Esophagus squamous epithelium (tissue), 5 donors: ENCODE measurements around the gene MPO. TPM values are rescaled to one million over a fixed set of nuclear protein-coding genes. Genes with fewer than 3 reads are reported as not detected.

Source experiments
- DNase-seq: peaks from one replicate; lab custom pipeline; 2025; lab: John Stamatoyannopoulos, UW
- H3K27ac ChIP-seq, 4 donors: fragments of 200-600 bp; sonication (generic); one replicate each; pipeline ENCODE4 v1.5.1; 2016 to 2019; ENCODE audit warnings: mild to moderate bottlenecking in 1 of 4
- H3K27me3 ChIP-seq, 4 donors: fragments of 200-600 bp; sonication (generic); 1 replicate in 3 of 4; 2 replicates in 1 of 4; pipeline versions ENCODE4 v1.5.1 to v1.6.0; 2017 to 2021; ENCODE audit warnings: antibody characterized with exemption in 1 of 4
- H3K36me3 ChIP-seq, 3 donors: fragments of 200-600 bp; sonication (generic); one replicate each; pipeline ENCODE4 v1.5.1; 2016 to 2019
- H3K4me1 ChIP-seq, 3 donors: fragments of 200-600 bp; sonication (generic); one replicate each; pipeline ENCODE4 v1.5.1; 2017 to 2019
- H3K4me3 ChIP-seq, 4 donors: fragments of 200-600 bp; sonication (generic); 1 replicate in 3 of 4; 2 replicates in 1 of 4; pipeline ENCODE4 v1.5.1; 2016 to 2019; ENCODE audit warnings: mild to moderate bottlenecking in 2 of 4, moderate library complexity in 1 of 4
- H3K9me3 ChIP-seq, 3 donors: fragments of 200-600 bp; sonication (generic); one replicate each; pipeline ENCODE4 v1.5.1; 2016 to 2019
- CTCF ChIP-seq, 6 experiments: fragments of 450-650 bp in 4 of 6; fragments of 200-600 bp in 2 of 6; sonication (generic) in 2 of 6; IDR thresholded peaks; one replicate each; pipeline ENCODE4 v1.5.1; 2016 to 2019; ENCODE audit warnings: antibody characterized with exemption in 6 of 6, mild to moderate bottlenecking in 4 of 6, moderate library complexity in 4 of 6
- POLR2A ChIP-seq, 4 donors: fragments of 450-650 bp; IDR thresholded peaks; one replicate each; pipeline ENCODE4 v1.6.1; 2017; ENCODE audit warnings: antibody characterized with exemption in 4 of 4, mild to moderate bottlenecking in 4 of 4, moderate library complexity in 3 of 4
- WGBS, 2 donors: methylation state at CpG; one replicate each; pipeline ENCODE4 v1.1.5; 2018; 5-methylcytosine and 5-hydroxymethylcytosine counted together
- intact Hi-C: fragments of 100-400 bp; cut with DNase I; formaldehyde crosslinking; loops from one replicate; pipeline ENCODE4 v1.15.0; 2022
- total RNA-seq, 4 donors: library from RNA; depleted of rRNA; stranded (reverse); fragments of >200 nt; gene quantifications; one replicate each; pipeline ENCODE4 v1.1.0, GENCODE V29; 2016
- donor health status: DM: yes; HTN: yes; CAD: no.

The MPO gene
- total RNA-seq, 4 donors from 2014 or later: not detected

- WGBS, 2 donors: 59 to 70% methylated on average over 3 to 4 of the region's 19 CpGs
These were observed 46.8 kb upstream of the MPO start for GRCh38 chr17:58327363-58328194.

GRCh38 chr17:58326609-58327362, 46.1 kb upstream of the MPO start:
- Histone ChIP-seq H3K36me3 (no peaks in the 10 kb centered on the region), H3K4me1 (peaks cover 5 to 42% (median 6%) of the 10 kb centered on the region in 3 donors), H3K27ac (no peak overlapping the region), H3K9me3 (no peaks in the 10 kb centered on the region), H3K4me3 (no peak overlapping the region), H3K27me3 (peaks cover 0 to 31% (median 0%) of the 10 kb centered on the region in 4 donors)
- WGBS, 2 donors: 60 to 63% methylated on average over 3 to 5 of the region's 9 CpGs
- intact Hi-C loops: no loop called here
- DNase-seq: no peak
- TF ChIP-seq POLR2A (IDR thresholded peaks at IDR 0.05) (no peak), CTCF (IDR thresholded peaks at IDR 0.05) (no peak)

More at GRCh38 chr17:58327363-58328194, 46.8 kb upstream of the MPO start:
- H3K27ac ChIP-seq: no peak overlapping the region
- peak overlapping the region in 2 of 4 donors; percentile 21 to 42 for H3K4me3 ChIP-seq
- peaks cover 5 to 42% (median 6%) of the 10 kb centered on the region in 3 donors for H3K4me1 ChIP-seq
- no peaks in the 10 kb centered on the region for H3K36me3 ChIP-seq
- H3K27me3 ChIP-seq: peaks cover 0 to 31% (median 0%) of the 10 kb centered on the region in 4 donors
- H3K9me3 ChIP-seq: no peaks in the 10 kb centered on the region
- no peak for DNase-seq
- intact Hi-C loops: no loop called here
- no peak for TF ChIP-seq CTCF (IDR thresholded peaks at IDR 0.05)
- TF ChIP-seq POLR2A (IDR thresholded peaks at IDR 0.05): no peak

- Histone ChIP-seq H3K27ac (no peak overlapping the region), H3K27me3 (peaks cover 0 to 31% (median 0%) of the 10 kb centered on the region in 4 donors), H3K36me3 (no peaks in the 10 kb centered on the region), H3K4me3 (no peak overlapping the region), H3K4me1 (peaks cover 5 to 42% (median 6%) of the 10 kb centered on the region in 3 donors), H3K9me3 (no peaks in the 10 kb centered on the region)
- 75 to 80% methylated on average over 10 to 11 of the region's 11 CpGs for WGBS, 2 donors
- intact Hi-C loops: no loop called here
- no peak for TF ChIP-seq POLR2A (IDR thresholded peaks at IDR 0.05)
- no peak for TF ChIP-seq CTCF (IDR thresholded peaks at IDR 0.05)
- DNase-seq: no peak
These were observed 45.3 kb upstream of the MPO start for GRCh38 chr17:58325976-58326468.

- no peak for DNase-seq
- H3K4me3 ChIP-seq: peak overlapping the region in 2 of 4 donors; percentile 73 to 75
- H3K27ac ChIP-seq: no peak overlapping the region
- 38 to 46% methylated on average over 2 to 4 of the region's 11 CpGs for WGBS, 2 donors
- H3K36me3 ChIP-seq: no peaks in the 10 kb centered on the region
- intact Hi-C loops: no loop called here
- TF ChIP-seq POLR2A (IDR thresholded peaks at IDR 0.05) (no peak), CTCF (IDR thresholded peaks at IDR 0.05) (no peak)
- H3K9me3 ChIP-seq: no peaks in the 10 kb centered on the region
- peaks cover 0 to 31% (median 0%) of the 10 kb centered on the region in 4 donors for H3K27me3 ChIP-seq
- H3K4me1 ChIP-seq: peaks cover 5 to 42% (median 6%) of the 10 kb centered on the region in 3 donors
These were observed 44.6 kb upstream of the MPO start for GRCh38 chr17:58325289-58325726.
